A549 (cell line): ENCODE data around the gene DUSP10.

Source experiments
- CEBPB ChIP-seq, 2 experiments: fragments of >200 bp in 1 of 2; sonication (Bioruptor Twin) in 1 of 2; formaldehyde crosslinking in 1 of 2; IDR thresholded peaks; 2 replicates each; pipeline ENCODE4 v1.6.1; 2012 to 2016
- CHD2 ChIP-seq: fragments of 150-350 bp; IDR thresholded peaks from 2 replicates; pipeline ENCODE4 v1.6.1; 2014; ENCODE audit warnings: low read length; ENCODE audit not compliant: partially characterized antibody
- EP300 ChIP-seq, 2 experiments: fragments of >200 bp; sonication (Bioruptor Twin); formaldehyde crosslinking; IDR thresholded peaks; 2 replicates in 1 of 2; 3 replicates in 1 of 2; pipeline ENCODE4 v1.6.1; 2016 to 2017
- FOSB ChIP-seq: fragments of 250-450 bp; sonication (Bioruptor Pico); IDR thresholded peaks from 2 replicates; pipeline ENCODE4 v1.5.0; 2020; ENCODE audit warnings: mild to moderate bottlenecking, moderate library complexity
- HDAC2 ChIP-seq: fragments of 200-600 bp; sonication (generic); IDR thresholded peaks from 2 replicates; pipeline ENCODE4 v1.6.1; 2016
- HOXA7 ChIP-seq: fragments of 250-450 bp; sonication (Bioruptor Pico); IDR thresholded peaks from 2 replicates; pipeline ENCODE4 v1.5.0; 2020; ENCODE audit warnings: mild to moderate bottlenecking, moderate library complexity
- JUN ChIP-seq, 2 experiments: fragments of >200 bp; sonication (Bioruptor Twin); formaldehyde crosslinking; IDR thresholded peaks; 2 replicates in 1 of 2; 3 replicates in 1 of 2; pipeline ENCODE4 v1.6.1; 2016 to 2017
- MAX ChIP-seq: IDR thresholded peaks from 2 replicates; pipeline ENCODE4 v1.6.1; 2012
- PBX3 ChIP-seq: IDR thresholded peaks from 2 replicates; pipeline ENCODE4 v1.6.1; 2012
- POLR2A ChIP-seq: IDR thresholded peaks from 2 replicates; pipeline ENCODE4 v1.6.1; 2012; ENCODE audit warnings: mild to moderate bottlenecking, low read length
- RAD21 ChIP-seq, 2 experiments: fragments of >200 bp in 1 of 2; sonication (Bioruptor Twin) in 1 of 2; formaldehyde crosslinking in 1 of 2; IDR thresholded peaks in 1 of 2; conservative IDR thresholded peaks in 1 of 2; 2 replicates in 1 of 2; 3 replicates in 1 of 2; pipeline ENCODE4 v1.6.1; 2012 to 2018; ENCODE audit warnings: inconsistent platforms in 1 of 2
- TFCP2L1 ChIP-seq: fragments of 250-450 bp; sonication (Bioruptor Pico); IDR thresholded peaks from 2 replicates; pipeline ENCODE4 v1.5.0; 2021; ENCODE audit warnings: mild to moderate bottlenecking
- TF ChIP-seq, protein P1 (sequence below): fragments of >200 bp; sonication (Bioruptor Twin); formaldehyde crosslinking; IDR thresholded peaks from 3 replicates; pipeline ENCODE4 v1.5.1; 2016

GRCh38 chr1:221788466-221788865 lies 46.6 kb upstream of the DUSP10 start:
- TF ChIP-seq, protein P1, sequence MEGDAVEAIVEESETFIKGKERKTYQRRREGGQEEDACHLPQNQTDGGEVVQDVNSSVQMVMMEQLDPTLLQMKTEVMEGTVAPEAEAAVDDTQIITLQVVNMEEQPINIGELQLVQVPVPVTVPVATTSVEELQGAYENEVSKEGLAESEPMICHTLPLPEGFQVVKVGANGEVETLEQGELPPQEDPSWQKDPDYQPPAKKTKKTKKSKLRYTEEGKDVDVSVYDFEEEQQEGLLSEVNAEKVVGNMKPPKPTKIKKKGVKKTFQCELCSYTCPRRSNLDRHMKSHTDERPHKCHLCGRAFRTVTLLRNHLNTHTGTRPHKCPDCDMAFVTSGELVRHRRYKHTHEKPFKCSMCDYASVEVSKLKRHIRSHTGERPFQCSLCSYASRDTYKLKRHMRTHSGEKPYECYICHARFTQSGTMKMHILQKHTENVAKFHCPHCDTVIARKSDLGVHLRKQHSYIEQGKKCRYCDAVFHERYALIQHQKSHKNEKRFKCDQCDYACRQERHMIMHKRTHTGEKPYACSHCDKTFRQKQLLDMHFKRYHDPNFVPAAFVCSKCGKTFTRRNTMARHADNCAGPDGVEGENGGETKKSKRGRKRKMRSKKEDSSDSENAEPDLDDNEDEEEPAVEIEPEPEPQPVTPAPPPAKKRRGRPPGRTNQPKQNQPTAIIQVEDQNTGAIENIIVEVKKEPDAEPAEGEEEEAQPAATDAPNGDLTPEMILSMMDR = no peak
- TF ChIP-seq RAD21 (conservative IDR thresholded peaks at IDR 0.05 in 1 of 2, IDR thresholded peaks at IDR 0.05 in 1 of 2) (no peak), MAX (no peak), CEBPB (IDR thresholded peaks at IDR 0.05) (no peak), POLR2A (no peak), HOXA7 (CRISPR knock-in tag) (no peak), CHD2 (no peak), HDAC2 (no peak), TFCP2L1 (CRISPR knock-in tag) (no peak), JUN (IDR thresholded peaks at IDR 0.05) (no peak), PBX3 (no peak), FOSB (CRISPR knock-in tag) (no peak), EP300 (IDR thresholded peaks at IDR 0.05) (no peak)
